Heart left ventricle (tissue), 16 donors: ENCODE measurements around the gene DENND6B. TPM values are rescaled to one million over a fixed set of nuclear protein-coding genes. Genes with fewer than 3 reads are reported as not detected.

Experiments
- ATAC-seq, 4 donors: fragments of 200-7000 bp; cut with Tn5 transposase; one replicate each; pipeline ENCODE4 v1.9.1; 2020 to 2022; ENCODE audit warnings: moderate library complexity in 4 of 4, mild to moderate bottlenecking in 3 of 4, moderate number of reproducible peaks in 1 of 4
- DNase-seq, 5 donors: peaks; one replicate each; pipeline ENCODE4 v3.0.0-alpha.2; 2020
- H3K27ac ChIP-seq, 12 donors: fragments of 200-600 bp; sonication (generic) in 4 of 12; one replicate each; pipeline versions ENCODE4 v1.5.0 to v1.8.0; 2016 to 2022; ENCODE audit warnings: mild to moderate bottlenecking in 2 of 12
- H3K27me3 ChIP-seq, 9 donors: fragments of 200-600 bp; sonication (generic) in 2 of 9; one replicate each; pipeline versions ENCODE4 v1.5.1 to v1.8.0; 2016 to 2022; ENCODE audit warnings: mild to moderate bottlenecking in 3 of 9
- H3K36me3 ChIP-seq, 9 donors: fragments of 200-600 bp; sonication (generic) in 2 of 9; one replicate each; pipeline versions ENCODE4 v1.5.0 to v1.8.0; 2018 to 2022; ENCODE audit warnings: mild to moderate bottlenecking in 2 of 9
- H3K4me1 ChIP-seq, 12 donors: fragments of 200-600 bp; sonication (generic) in 4 of 12; one replicate each; pipeline versions ENCODE4 v1.5.0 to v1.8.0; 2016 to 2022; ENCODE audit warnings: mild to moderate bottlenecking in 3 of 12
- H3K4me3 ChIP-seq, 12 donors: fragments of 200-600 bp; sonication (generic) in 4 of 12; one replicate each; pipeline versions ENCODE4 v1.5.0 to v1.8.0; 2017 to 2022; ENCODE audit warnings: mild to moderate bottlenecking in 9 of 12, moderate library complexity in 4 of 12
- H3K9me3 ChIP-seq, 12 donors: fragments of 200-600 bp; sonication (generic) in 4 of 12; one replicate each; pipeline versions ENCODE4 v1.5.0 to v1.8.0; 2016 to 2022; ENCODE audit warnings: mild to moderate bottlenecking in 1 of 12
- POLR2A ChIP-seq, 2 donors: fragments of 450-650 bp; IDR thresholded peaks; one replicate each; pipeline ENCODE4 v1.6.1; 2017; ENCODE audit warnings: antibody characterized with exemption in 2 of 2, mild to moderate bottlenecking in 2 of 2, moderate library complexity in 2 of 2
- WGBS, 4 donors: extraction: QIAGEN DNeasy Blood & Tissue Kit in 2 of 4; methylation state at CpG; one replicate each; pipeline versions ENCODE4 v1.1.5 to v1.1.7; 2013 to 2018; 5-methylcytosine and 5-hydroxymethylcytosine counted together
- intact Hi-C, 10 donors: fragments of 100-400 bp; cut with DNase I; formaldehyde crosslinking; loops; one replicate each; pipeline versions ENCODE4 v1.11.1 to v1.14.2; 2022
- polyA plus RNA-seq, 2 donors: library from polyadenylated mRNA; stranded (reverse); fragments of 200-250 nt; gene quantifications; one replicate each; pipeline ENCODE4 v1.2.3, GENCODE V29; 2013
- total RNA-seq, 9 donors: library from RNA; depleted of rRNA in 2 of 9; stranded (reverse); fragments of >200 nt in 2 of 9; fragmentation: NEBNext Ultra II Directional in 3 of 9; extraction: Animal tissue kit (Norgen Biotek cat#: 25700) in 3 of 9; gene quantifications; one replicate each; pipeline versions ENCODE4 v1.1.0 to v1.2.4, GENCODE V29; 2016 to 2023
- TF ChIP-seq, protein P1 (sequence below), 12 donors: fragments of 200-600 bp; sonication (generic) in 4 of 12; IDR thresholded peaks; one replicate each; pipeline versions ENCODE4 v1.5.0 to v1.8.0; 2018 to 2022; ENCODE audit warnings: antibody characterized with exemption in 12 of 12, mild to moderate bottlenecking in 5 of 12
- donor health status: ischemic (EF 13 %, LVEDD 7.1; RV severe dilation, severe dysfunction).
- donor health status: healthy with polysubstance abuse.
- donor health status: DM: no; HTN: yes; CAD: no.
- donor health status: DM: no; HTN: no; CAD: no.
- donor health status: ischemic (EF 25% LVEDD 6.9; RV normal size, moderate dysfunction).
- donor health status: ischemic (EF 25% LVEDD 5.7; RV mildly dilated, moderate dysfunction).
- donor health status: healthy.
- donor health status: DM: yes; HTN: yes; CAD: no.
- donor health status: ischemic (EF 35%, LVEDD 5.7; RV mildly dilated, moderate dysfunction).
- donor health status: nonischemic (EF 11% LVEDD 7.7; RV severe dilation, severe dysfunction).
- donor health status: DM: yes; HTN: yes; CAD: no.
- donor health status: PGD.
- donor health status: ischemic (EF 29% LVEDD 5.4; RV normal size, mild dysfunction).
- donor health status: nonischemic (EF 23%, LVEDD 6.1; RV moderate dilation, normal function).

DENND6B gene
- total and polyA plus RNA-seq, 11 donors: 1.0 to 3.2 (median 1.5) TPM

DNA sequence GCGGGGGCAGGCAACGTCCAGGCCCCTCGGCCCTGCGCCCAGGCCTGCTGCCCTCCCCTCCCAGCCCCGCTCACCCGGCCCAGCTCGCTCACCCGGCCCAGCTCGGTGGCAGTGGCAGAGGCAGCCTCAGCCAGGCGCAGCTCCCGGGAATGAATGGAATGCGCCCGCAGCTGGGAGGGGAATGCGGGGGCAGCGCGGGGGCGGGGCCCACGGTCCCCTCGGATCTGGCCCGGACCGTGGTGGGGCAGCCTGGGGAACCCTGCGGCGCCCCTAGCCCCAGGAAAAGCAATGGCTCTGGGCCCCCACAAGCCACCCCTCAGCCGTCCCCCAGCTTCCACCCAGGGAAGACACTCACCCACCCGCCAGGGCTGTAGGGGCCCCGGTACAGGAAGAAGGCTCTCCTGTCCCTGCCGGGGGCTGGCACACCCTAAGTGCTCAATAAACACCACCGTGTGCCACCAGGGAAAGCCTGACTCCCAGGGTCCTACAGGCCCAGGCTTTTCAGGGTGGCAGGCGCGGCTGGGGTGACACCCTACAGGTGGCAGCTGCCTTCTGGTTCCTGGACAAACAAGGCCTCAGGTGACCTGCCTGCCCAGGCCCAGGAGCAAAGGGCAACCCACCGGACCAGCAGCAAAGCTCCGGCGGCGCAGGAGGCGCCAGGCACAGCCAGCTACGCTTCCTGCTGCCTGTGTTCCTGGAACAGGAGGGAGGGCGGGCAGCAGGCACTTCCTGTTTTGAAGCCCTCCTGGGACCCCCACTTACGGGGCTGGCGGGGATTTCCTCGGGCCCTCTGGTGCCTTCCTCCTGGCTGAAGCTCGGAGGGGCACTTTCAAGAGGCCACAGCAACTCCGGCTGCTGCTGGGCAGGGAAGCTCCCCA is 33.1 kb downstream of the DENND6B start:
- DNase-seq: peak in 4 of 5 donors; percentile 73 to 89 (median 84)
- Histone ChIP-seq H3K9me3 (no peaks in the 10 kb centered on the region), H3K4me1 (peaks cover 3 to 76% (median 50%) of the 10 kb centered on the region in 12 donors), H3K36me3 (peaks cover 0 to 28% (median 16%) of the 10 kb centered on the region in 9 donors), H3K4me3 (peak overlapping the region in 11 of 12 donors; percentile 3 to 46 (median 31)), H3K27me3 (no peaks in the 10 kb centered on the region), H3K27ac (peak overlapping the region; percentile 41 to 97 (median 86))
- TF ChIP-seq, protein P1, sequence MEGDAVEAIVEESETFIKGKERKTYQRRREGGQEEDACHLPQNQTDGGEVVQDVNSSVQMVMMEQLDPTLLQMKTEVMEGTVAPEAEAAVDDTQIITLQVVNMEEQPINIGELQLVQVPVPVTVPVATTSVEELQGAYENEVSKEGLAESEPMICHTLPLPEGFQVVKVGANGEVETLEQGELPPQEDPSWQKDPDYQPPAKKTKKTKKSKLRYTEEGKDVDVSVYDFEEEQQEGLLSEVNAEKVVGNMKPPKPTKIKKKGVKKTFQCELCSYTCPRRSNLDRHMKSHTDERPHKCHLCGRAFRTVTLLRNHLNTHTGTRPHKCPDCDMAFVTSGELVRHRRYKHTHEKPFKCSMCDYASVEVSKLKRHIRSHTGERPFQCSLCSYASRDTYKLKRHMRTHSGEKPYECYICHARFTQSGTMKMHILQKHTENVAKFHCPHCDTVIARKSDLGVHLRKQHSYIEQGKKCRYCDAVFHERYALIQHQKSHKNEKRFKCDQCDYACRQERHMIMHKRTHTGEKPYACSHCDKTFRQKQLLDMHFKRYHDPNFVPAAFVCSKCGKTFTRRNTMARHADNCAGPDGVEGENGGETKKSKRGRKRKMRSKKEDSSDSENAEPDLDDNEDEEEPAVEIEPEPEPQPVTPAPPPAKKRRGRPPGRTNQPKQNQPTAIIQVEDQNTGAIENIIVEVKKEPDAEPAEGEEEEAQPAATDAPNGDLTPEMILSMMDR (IDR thresholded peaks at IDR 0.05): no peak
- no peak for TF ChIP-seq POLR2A (IDR thresholded peaks at IDR 0.05)
- intact Hi-C loops: loop anchor here in 4 of 10 donors (5.0 kb wide), 1 partner anchor 34 kb away; the partner anchor contains the start of gene DENND6B (in 4 of the 4)
- peak; percentile 73 to 90 (median 80) for ATAC-seq
- WGBS, 4 donors: 6 to 13% (median 10%) methylated on average over 10 to 42 of the region's 42 CpGs

DNA sequence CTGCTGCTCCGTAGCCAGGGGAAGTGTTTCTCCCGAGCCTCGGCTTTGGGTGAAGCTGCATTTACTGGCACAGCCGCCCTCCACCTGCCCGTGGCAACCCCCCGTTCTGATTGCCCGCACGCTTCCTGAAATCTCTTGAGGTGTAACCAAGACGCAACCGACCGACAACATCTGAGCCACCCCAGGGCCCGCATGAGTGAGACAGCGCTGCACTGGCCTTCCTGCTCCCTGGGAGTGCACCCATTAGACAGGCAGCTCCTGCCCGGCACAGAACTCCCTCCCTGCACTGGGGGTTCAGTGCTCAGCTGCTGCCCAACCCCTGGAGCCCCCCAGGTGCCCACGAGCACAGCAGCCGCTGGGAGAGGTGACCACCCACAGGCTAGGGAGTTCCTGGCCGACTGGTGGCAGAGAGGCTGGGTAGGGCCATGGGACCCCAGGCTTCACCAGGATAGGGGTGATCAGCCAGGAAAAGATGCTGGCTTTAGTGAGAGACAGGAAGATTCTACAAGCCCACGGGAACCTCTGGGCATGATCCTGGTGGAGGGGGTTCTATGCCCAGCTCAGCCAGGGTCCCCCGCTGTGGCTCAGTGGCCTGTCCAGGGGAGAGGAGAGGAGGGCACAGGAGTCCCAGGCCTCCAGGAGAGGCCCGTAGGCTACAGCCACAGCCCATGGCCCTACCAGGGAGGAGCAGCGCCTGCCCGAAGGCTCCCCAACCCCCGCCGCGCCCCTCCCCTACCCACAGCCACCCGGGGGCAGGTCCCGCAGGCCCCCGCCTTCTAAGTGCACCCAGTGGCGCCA is 34.0 kb downstream of the DENND6B start:
- intact Hi-C loops: loop anchor here in 4 of 10 donors (5.0 kb wide), 1 partner anchor 34 kb away; the partner anchor contains the start of gene DENND6B (in 4 of the 4)
- no peaks in the 10 kb centered on the region for H3K27me3 ChIP-seq
- H3K27ac ChIP-seq: peak overlapping the region; percentile 41 to 97 (median 86)
- no peak for TF ChIP-seq POLR2A (IDR thresholded peaks at IDR 0.05)
- TF ChIP-seq, protein P1 (IDR thresholded peaks at IDR 0.05): no peak
- peaks cover 0 to 36% (median 24%) of the 10 kb centered on the region in 9 donors for H3K36me3 ChIP-seq
- peaks cover 3 to 67% (median 44%) of the 10 kb centered on the region in 12 donors for H3K4me1 ChIP-seq
- ATAC-seq: no peak
- no peaks in the 10 kb centered on the region for H3K9me3 ChIP-seq
- H3K4me3 ChIP-seq: peak overlapping the region in 10 of 12 donors; percentile 3 to 46 (median 34)
- no peak for DNase-seq
- WGBS, 4 donors: 41 to 53% (median 47%) methylated on average over 17 to 29 of the region's 29 CpGs

DNA sequence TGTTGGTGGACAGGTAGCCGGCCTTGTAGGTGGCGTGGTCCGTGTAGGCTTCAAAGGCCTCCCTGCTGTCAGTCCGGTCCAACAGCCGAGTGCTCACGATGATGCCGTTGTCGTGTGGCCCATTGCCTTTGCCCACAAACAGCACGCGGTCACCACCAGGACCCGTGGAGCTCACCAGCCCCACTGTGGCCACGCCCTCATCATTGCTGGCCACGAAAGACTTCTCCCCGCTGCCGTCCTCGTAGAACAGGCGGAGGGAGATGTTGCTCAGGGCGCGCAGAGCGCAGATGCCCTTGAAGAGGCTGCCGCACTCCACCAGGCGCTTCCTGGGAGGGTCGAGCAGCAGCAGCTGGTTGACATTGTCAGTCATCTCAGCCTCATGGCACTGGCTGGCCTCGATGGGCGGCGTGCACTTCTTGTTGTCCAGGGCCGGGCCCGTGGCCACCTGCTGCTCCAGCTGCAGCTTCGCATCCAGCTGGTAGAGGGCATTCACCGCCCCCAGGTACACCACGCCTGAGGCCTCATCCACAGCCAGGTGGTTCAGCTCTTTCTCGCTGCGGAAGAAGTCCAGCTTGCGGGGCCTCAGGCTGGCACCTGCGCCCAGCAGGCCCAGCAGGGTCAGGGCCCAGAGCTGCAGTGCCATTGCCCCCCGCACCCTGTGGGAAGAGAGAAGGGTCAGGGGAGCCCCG is 36.7 kb downstream of the DENND6B start:
- intact Hi-C loops: loop anchor here in 4 of 10 donors (5.0 kb wide), 1 partner anchor 37 kb away; the partner anchor contains the start of gene DENND6B (in 4 of the 4)
- H3K27me3 ChIP-seq: no peaks in the 10 kb centered on the region
- DNase-seq: no peak
- H3K36me3 ChIP-seq: peaks cover 0 to 59% (median 48%) of the 10 kb centered on the region in 9 donors
- peaks cover 3 to 41% (median 28%) of the 10 kb centered on the region in 12 donors for H3K4me1 ChIP-seq
- WGBS, 4 donors: 90 to 93% (median 91%) methylated on average over 22 to 37 of the region's 37 CpGs
- no peak for TF ChIP-seq POLR2A (IDR thresholded peaks at IDR 0.05)
- TF ChIP-seq, protein P1 (IDR thresholded peaks at IDR 0.05): no peak
- no peaks in the 10 kb centered on the region for H3K9me3 ChIP-seq
- no peak overlapping the region for H3K4me3 ChIP-seq
- no peak overlapping the region for H3K27ac ChIP-seq
- ATAC-seq: no peak
